HG03378 (cell line): ENCODE data around the gene NAV2.
A peak's percentile ranks its signal among the peaks of the same experiment; 100 is the strongest.
"Not testable (repeated sequence)": the region's sequence is repeated elsewhere in the genome, so short reads cannot be mapped to it uniquely, and the experiment has no call there.

Experiments used
- ATAC-seq: cut with Tn5 transposase; IDR thresholded peaks from one replicate; pipeline ENCODE4 v1.9.1; 2021; ENCODE audit warnings: mild to moderate bottlenecking, moderate library complexity; ENCODE audit not compliant: unreplicated experiment

The NAV2 gene

DNA sequence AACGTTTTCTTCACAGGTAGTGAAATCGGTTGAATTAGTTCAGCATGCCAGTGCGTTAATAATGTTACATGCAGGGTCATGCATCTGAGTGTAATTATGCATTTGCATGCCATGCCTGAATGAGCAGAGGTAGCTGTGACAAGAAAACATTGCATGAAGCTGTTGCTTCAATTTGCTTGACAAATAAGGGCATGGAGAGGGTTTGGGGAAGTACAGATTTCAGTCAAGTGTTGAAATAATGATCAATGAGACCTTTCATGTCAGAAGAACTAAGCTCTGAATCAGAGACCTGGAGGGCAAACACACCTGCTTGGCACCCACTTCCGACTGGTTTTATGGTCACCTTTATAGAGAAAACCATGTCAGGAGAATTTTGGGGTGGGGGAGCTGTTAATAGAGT is 226.2 kb downstream of the NAV2 start:
- peak; percentile 46 for ATAC-seq

DNA sequence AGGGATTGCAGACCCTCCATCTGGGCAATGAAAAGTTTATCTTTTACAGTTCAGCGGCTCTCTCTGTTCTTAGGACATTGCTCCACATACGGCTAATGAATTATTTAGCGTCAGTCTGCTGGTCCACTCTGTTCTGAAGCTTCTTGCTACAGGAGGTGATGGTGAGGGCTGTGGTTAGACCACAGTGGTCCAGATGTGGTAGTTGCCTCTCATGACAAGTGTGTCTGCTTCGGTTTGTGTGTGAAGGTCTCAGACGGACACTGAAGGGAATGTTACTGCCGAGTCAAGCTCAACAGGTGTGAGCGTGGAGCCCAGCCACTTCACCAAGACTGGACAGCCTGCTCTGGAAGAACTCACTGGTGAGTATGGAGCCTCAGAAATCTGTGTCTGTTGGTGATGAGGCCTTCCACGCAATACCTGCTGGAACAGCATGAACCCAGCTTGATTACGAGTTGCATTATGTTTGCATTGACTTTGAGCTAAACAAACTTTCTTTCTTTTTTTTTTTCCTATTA is 226.8 kb downstream of the NAV2 start:
- no peak for ATAC-seq

DNA sequence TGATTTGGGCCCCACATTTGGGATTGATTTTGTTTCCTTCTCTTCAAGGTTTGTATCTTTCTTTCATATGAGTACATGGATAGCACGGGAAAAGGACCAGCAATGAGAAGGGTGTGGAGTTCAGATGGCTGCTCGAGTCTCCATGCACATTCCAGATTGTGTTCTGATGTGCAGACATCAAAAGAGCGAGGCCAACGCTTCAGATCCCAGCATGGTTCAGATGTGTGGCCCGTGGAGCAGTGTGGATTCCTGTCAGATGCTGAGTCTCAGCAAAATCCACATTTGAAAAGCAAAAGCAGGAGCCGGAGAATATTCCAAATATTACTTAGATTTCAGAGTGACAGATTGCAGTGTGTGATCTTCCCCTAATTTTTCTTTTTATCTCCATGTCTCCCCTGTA is 228.2 kb downstream of the NAV2 start:
- ATAC-seq: no peak

DNA sequence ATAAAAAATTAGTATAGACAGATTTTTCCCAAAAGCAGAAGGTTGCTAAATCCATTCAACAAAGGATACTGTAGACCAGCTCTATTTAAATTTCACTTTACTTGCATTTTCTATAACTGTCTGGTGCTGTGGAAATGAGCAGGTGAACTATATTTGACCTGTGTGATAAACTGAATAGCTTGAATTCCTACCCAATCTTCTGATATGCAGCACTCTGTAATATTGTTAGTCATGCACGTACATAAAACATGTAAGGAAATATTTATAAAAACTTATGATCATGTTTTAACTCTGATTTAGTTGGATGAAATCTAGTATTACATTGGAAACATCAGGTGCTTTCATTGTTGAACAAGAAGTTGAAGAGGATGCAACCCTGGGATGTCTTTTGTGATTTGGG is 234.0 kb downstream of the NAV2 start:
- no peak for ATAC-seq

DNA sequence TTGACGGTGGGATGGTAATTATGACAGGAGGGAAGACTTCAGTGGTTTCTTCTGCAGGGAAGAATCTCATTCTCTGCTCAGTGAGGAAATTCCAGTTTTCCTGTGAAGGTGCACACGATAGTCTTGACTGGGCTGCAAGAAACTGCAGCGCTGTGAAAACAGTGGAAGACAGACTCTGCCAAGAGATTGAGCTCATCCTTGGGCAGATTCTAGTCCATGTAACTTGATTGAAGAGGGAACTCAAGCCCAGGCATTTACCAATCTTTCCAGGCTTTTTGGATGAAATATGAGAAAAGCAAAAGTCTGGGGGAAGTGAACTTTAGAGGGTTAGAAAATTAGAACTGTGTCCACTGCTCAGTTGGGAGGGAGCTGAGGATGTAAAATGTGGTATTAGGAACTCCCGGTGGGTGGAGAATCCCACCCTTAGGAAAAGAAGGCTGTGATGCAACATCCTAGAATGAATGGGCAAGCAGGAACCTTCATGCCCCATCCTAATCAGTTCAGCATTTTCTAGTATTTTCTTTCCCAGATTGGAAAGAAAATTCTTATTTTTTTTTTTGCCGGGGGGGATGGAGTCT is 235.0 kb downstream of the NAV2 start:
- ATAC-seq: no peak

DNA sequence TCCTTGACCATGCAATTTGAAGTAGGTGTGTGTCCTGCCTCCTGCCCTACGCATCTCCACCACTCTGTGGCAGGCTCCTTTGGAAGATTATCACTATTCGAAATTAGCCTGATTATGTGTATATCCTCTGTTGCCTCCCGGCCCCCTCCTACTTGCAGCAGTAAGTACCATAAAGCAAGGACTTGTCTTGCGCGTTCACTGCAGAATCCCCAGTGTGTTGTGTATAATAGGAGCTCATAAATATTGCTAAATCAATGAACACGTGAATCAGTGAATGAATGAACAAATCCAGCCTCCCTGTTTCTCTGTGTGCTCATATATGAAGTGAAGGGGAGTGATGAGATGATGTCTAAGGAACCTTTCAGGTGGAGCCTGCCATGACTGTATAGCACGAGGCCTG is 237.0 kb downstream of the NAV2 start:
- no peak for ATAC-seq

DNA sequence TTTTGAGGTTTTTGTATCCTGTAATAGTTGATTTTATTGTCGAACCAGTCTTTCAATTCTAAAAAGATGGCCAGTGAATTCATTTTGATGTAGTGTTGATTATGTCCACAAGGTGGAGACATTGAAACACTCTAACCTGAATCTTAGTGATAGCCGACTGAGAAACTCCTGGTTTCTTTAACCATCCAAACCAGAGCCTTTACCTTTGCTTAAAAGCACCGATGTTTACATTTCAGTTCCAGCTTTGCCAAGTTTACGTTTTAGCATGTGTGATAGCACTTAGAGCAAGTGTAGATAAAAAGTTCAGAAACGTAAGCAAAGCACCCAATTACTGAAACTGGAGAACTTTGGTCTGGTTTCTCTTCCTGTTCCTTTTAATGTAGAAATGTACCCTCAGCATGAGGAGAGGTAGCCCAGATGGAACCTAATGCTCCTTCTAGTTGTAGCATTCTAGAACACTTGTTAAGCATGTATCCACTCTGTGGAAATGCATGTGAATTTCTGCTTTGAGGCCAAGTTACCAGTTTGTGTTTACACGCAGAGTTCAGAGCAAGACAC is 239.0 kb downstream of the NAV2 start:
- peak; percentile 88 for ATAC-seq

DNA sequence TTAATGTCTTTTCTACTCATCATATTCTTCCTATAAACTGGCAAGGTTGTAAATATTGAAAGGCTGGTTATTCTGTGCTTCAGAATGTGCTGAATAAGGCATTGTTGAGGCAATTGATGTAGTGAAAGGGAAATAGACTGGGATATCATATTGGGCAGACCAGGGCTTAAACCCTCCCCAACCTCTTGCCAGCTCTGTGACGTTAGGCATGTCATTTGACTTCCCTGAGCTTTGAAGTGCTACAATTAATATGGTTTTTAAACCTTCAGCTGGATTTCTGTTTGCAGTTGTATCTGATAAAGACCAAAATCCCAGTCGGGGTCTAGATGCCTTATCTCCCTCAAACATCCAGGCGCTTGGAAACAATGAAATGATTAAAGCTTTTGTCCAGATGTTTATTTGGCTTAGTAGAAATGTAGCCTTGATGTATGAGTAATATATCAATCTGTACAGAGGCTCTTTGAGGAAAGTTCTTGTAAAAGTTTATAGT is 239.5 kb downstream of the NAV2 start:
- ATAC-seq: no peak

DNA sequence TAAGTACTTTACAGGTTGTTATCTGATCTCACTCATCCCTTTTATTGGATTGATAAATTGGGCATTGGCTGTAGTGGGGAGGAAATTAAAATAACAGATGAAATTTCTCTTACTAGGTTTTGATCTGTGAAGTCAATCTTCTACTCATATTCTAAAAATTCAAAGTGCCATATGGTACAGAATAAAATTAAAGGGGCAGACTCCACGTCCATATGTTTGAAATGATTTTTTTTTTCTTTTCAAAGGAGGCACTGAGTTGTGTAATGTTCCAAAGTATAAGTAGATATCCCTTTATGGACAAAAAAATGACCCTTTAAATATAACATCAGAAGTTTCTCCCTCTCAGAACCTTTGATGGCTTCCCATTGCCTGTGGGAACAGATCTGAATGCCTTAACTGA is 240.3 kb downstream of the NAV2 start:
- no peak for ATAC-seq

DNA sequence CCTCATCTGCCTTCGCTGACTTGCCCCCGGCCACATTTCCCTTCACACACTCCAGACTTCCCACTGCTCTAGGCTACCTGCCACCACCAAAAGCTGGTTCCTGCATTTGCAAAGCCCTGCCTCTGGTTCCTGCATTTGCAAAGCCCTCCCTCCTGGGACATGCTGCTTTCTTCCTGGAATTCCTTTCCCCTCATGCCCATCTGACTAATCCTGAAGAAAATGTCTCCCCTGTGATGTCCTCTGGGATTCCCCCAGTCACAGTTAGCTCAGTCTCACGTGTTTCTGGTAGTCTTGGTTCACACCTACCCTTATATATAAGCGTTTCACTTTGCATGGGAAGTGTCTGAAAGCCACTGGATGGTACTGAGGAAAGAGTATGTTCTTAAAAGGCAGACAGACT is 240.7 kb downstream of the NAV2 start:
- no peak for ATAC-seq

DNA sequence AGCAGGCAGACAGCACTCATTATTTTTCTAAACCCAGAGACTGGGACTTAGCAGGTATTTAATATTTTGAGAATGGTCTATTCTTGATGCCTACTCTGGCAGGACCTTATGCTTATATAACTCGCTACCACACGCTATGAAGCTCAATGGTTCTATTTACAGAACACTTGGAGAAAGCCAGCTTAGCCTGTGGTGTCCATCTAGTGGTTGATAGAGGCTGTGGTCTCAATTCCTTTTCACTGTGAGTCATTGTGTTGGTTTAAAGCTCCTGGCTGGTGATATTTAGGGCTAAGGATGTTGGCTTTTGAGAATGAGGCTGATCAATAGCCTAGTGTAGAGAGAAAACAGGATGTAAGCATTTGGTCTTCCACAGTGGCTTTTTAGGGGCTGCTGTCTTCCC is 241.3 kb downstream of the NAV2 start:
- no peak for ATAC-seq

DNA sequence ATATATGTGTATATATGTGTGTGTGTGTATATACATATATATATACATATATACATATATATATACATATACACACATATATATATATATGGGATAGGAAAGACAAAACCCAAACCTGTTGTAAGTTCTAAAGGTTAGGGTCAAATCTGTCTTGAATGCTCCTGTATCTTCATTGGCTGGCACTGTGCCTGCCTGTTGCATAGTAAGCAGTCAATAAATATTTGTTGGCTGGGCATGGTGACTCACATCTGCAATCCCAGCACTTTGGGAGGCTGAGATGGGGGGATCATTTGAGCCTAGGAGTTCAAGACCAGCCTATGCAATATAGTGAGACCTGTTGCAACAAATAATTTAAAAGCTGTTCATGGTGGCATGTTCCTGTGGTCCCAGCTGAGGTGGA is 242.3 kb downstream of the NAV2 start:
- no peak for ATAC-seq

DNA sequence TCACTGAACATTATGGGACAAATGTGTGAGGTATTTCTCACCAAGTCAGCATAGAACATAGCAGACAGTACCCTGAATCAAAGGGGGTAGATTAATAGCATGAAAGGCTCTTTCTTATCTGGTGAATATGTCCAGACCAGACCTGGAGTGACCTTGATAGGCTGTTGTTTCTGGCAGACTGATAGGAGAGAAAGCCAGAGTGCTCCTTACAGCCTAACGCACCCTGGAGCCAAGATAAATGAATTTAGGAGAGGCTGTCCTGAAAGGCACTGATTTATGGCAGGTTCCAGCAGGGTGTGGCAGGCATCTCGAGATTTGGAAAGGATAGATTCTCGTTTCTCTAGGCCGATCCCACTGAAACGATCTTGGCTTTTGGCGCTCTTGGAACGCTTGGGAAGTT is 243.0 kb downstream of the NAV2 start:
- ATAC-seq: no peak

DNA sequence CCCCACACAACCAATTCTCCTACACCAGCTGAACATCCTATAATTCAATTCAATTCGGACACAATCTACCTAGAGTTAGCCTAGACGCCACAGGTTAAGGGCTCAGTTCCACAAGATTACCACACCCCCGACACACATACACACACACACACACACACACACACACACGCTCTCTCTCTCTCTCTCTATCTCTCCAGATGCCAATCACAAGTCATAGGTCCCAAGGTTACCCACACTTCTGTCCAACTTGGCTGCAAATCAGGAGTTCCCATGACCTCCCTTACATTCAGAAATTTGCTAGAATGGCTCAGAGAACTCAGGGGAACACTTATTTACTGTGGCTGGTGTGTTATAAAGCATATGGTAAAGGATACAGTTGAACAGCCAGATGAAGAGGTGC is 243.6 kb downstream of the NAV2 start:
- no peak for ATAC-seq

DNA sequence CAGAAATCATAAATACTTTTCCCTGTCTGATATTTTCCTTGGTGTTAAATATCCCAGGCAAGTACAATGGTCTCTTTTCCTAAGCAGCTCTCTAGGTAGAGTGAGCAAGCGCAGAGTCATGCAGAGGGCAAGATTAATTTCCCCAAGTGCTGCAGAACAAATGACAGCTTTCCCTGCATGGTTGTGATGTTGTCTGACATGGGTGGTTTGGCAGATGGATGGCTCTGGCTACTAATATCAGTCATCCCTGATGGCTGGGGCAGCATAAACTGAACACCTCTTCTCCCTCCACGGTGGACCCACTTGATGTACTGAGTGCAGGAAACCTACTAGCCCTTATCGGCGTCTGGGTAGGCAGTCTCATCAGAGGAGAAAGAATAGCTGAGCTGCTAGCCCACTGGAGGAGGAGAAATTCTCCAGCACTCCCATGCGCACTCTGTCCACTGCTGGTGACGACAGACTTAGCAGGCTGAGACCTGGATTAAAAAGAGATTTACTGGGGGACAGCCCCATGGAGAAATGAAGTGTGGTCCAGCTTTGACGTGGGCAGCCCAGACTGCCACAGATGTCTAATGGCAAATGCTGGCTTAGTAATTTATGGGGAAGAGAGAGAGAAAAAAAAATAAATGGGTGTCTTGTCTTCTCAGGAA is 244.8 kb downstream of the NAV2 start:
- ATAC-seq: no peak

DNA sequence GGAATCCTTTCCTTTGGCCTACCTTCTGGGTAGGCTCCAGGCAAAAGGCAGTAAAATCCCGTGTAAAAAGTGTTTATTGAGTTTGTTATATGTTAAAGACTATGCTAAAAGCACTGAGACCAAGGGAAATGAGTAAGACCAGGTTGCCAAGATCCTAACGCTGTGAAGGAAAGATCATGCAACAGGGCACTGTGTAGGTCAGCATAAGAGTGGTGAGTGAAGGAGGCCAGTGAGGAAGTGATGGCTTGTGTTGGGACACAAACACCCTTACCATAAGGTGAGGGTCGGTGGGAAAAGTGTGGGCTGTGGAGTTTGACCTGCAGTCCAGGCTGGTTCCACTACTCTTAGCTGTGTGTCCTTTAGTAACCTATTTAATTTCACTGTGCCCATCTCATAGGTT is 245.6 kb downstream of the NAV2 start:
- no peak for ATAC-seq

DNA sequence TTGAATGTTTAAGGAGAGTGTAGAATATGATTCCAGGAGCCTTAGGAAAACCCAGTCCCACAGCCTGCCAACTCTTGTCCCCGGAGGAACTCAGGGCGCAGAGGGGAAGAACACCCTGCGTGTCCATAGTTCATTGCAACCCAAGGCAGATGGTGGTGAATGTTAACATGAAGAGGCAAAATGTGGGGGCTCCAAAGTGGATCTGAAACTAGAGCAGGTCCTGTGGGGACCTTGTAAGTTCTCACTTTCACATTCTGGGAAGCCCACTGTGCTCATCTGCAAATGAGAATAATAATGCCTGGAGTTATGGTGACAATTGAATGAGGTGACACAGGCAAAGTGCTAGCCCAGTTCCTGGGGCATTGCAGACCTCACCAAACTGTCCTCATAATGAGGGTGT is 246.6 kb downstream of the NAV2 start:
- no peak for ATAC-seq

DNA sequence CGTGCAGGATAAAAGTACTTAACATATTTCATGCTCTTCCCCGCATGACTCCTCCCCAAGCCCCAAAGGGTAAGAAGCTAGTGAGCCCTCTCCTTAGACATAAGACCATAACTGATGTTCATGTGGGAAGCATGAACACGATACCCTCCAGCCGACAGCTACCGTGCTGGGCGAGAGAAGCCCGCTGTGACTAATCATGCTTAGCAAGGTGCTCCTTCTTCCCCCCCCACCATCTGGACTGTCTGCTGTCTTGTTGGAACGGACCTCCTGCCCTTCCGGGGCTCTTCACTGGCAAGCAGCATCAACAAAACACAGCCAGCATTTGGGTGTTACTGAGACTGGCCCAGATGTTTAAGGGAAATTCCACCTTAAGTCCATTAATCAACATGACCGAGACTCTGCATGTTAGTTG is 247.0 kb downstream of the NAV2 start:
- ATAC-seq: no peak

DNA sequence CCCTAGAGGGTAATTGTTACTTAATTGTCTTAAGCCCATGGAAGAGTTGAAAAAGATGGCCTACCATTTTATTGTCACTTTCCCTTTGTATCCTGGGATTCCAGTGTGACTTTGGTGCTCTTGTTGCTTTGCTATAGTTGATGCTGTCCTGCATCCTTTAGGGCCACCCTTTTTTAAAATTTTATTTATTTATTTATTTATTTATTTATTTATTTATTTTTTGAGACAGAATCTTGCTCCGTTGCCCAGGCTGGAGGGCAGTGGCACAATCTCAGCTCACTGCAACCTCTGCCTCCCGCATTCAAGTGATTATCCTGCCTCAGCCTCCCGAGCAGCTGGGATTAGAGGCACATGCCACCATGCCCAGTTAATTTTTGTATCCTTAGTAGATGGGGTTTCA is 247.8 kb downstream of the NAV2 start:
- not testable (repeated sequence) for ATAC-seq

DNA sequence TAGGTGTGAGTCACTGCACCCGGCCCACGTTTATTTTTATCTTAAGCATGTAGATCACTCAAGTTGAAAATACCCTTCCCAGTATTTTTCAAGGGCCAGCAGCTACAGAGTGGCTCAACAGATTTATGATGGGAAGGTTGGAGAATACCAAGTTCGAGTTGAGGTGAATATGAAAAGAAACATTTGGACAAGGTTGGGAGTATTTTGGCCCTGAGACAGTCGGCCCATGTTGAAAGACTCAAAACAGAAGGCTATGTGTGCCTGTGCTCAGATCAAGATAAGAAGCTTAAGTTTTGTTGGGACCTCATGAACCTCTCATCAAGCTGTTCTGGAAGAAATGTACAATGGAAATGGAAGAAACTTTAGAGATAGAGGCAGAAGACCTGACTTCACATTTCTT is 248.6 kb downstream of the NAV2 start:
- ATAC-seq: no peak

DNA sequence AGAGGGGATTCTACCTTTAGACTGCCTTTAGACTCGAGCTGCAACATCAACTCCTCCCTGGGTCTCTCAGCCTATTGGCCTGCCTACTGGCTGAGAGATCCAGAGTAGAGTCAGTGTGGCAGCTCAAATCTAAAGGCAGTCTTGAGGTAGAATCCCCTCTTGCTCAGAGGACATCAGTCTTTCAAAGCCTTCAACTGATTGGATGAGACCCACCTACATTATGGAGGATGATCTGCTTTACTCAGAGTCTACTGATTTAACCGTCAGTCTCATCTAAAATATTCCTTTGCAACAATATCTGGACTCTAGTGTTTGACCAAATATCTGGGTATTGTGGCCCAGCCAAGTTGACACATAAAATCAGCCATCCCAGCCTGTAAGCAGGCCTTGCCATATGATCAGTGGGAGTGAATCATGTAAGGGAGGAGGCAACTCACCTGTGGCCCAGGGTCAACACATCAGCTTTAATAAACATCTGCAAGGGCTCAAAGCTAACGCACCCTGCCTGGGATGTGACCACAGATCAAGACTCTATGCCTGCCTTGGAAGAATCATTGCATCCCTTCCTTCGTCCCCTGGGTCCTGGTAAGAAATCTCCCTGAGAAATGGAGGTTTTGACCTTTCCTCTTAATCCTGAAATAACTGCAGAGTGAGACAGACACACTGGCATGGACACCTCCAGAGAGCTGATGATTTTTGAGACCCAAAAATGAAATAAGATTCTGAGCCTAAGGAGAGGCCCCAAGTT is 249.6 kb downstream of the NAV2 start:
- ATAC-seq: no peak

DNA sequence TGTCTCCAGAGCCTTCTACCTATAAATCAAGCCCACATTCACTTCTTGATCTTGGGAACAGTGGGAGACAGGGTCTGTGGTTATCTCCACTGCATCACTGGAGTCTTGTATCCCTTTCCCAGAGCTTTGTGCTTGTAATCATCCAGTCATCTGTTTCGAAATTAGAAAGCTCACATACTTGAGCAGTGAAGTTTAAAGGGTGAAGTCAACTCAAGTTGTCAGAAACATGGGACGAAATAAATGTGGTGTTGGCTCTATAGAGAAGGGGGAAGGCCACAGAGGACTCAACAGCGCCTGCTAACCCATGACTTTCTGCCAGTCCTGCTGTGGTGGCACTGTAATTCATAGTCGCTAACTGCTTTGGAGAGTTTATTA is 250.2 kb downstream of the NAV2 start:
- ATAC-seq: no peak
